LoVo (cell line): ENCODE measurements around the gene UBXN1.

Source experiments
- DNase-seq: peaks from one replicate; pipeline ENCODE4 v3.0.0-alpha.2; 2016; ENCODE audit warnings: low spot score

The UBXN1 gene

DNA sequence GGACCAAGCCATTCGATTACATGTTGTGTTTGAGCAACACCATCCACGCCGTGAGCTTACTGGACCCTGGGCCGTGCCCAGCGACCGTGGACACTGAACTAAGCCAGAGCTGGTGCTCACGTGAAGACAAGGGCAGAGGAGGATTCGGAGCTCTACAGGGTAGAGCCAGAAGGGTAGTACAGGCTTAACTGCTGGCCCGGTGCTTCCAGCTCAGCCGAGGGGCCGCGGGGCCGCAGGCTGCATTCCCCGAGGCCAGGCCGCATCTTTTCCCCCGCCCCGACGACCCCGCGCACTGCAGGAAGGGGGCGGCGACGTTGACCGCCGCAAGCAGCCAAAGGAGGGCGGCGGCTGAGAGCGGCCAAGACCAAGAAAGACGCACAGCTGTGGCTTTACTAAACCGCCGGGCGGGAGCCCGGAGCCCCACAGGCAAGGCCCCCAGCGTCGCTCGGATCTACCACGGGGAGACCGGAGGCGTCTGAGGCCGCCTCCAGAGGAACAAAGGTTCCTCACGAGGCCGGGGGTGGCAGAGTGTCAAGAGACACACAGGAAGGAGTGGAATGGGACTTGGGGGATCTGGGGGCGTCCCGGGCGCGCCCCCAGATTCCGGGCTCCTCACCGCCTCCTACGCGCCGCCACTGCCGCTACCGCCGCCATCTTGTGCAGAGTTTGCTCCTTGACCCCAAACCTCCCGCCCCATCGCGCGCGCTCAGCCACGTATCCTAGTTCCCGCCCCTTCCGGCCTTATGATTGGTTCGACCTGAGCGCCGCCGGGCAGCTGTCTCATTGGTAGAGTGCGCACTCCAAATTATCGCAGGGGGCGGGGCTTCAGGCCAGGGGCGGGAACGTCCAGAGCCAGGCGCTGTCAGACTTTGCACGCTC lies 32.7 kb downstream of the UBXN1 start, which contains the start of gene GANAB:
GANAB (minus strand) TSS at position 668 of the 879 bp plus-strand sequence; CDS start at position 654, 14 bp downstream.
- peak; percentile 98 for DNase-seq

DNA sequence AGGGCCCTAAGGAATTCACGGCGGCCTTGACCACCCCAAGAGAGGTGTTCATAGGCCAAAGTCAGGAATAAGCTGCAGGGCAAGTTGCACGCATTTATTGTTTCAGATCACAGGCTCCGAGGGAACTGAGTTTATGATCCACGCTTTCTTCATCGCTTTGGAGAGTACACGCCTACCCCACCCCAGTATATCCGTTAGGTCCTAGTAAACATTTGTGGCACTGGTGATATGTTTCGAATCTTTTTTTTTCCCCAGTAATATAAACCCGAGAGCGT lies 33.3 kb downstream of the UBXN1 start:
- DNase-seq = no peak

DNA sequence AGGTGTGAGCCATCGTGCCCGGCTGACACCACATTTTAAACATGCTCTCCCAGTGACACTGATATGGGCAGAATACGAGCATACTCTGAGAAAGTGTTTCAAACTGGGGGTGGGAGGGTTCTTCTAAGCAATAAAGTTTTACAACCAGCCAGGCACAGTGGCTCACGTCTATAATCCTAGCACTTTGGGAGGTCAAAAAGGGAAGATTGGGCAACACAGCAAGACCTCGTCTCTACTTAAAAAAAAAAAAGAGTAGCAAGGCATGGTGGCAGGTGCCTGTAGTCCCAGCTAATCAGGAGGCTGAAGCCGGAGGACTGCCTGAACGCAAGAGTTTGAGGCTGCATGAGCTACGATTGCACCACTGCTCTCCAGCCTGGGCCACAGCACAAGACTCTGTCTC lies 34.7 kb downstream of the UBXN1 start:
- no peak for DNase-seq

DNA sequence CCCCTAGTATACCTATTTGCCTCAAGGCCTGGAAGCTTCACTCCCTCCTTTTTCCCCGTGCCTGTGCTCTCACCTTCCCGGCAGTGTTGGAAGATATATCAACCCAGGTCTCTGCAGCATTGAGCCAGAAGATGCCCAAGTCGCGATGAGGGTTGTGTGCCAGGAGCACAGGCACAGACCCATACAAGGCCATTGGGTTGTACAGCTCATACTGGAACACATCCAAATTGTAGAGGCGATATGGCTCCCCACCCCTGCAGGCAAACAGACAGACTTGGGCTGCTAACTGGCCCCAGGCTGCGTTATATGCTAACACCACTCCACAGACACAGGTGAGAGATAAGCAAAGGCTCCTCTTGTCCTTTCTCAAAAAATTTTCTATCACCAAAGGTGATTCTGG lies 46.4 kb downstream of the UBXN1 start:
- DNase-seq = no peak

DNA sequence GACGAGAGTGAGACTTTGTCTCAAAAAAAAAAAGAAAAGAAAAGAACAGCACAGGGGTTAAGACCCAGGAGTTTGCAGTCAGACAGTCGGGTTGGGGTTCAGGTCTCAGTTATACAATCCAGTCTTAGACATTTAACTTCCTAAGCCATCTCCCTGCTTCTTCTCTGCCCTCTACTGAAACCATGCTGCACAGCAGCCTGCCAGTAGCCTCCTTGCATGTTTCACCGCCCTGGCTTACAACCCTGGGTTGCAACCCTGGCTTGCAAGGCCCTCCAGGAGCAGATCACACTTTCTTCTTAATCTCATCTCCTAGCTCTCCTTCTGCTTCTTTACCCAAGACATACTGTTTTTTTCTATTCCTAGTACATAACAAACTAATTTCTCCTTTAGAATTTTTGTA lies 51.2 kb downstream of the UBXN1 start:
- no peak for DNase-seq
